NCI-H1048 (cell line): Measurements from ENCODE around the gene CCDC196.

ENCODE experiments used
- DNase-seq: peaks from one replicate; lab custom pipeline; 2025; lab: John Stamatoyannopoulos, UW

The CCDC196 gene, protein sequence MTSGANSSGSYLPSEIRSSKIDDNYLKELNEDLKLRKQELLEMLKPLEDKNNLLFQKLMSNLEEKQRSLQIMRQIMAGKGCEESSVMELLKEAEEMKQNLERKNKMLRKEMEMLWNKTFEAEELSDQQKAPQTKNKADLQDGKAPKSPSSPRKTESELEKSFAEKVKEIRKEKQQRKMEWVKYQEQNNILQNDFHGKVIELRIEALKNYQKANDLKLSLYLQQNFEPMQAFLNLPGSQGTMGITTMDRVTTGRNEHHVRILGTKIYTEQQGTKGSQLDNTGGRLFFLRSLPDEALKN

DNA sequence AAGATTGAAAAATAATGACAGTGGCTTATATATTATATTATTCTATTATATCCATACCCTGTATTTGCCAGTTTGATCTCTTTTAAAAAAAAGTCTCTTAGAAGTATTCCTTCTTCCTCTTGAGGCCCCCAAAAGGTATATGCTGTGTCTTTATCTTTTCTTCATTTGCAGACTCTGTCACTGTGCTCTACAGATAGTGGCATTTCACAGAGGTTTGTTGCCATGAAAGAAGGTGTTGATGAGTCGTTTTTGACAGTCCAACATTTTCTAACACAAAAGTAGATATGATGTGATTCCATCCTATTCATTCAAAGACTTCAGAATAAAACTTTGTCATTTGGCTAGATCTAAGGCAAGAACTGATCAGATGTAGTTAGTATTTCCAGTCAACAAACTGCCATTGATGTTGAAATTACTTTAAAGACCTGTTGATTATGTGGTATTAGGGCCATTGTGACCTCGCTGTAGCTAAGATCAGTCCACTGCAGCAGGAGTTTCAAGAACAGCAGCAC lies at the start of gene CCDC196:
Gene CCDC196, plus strand, starts transcription at position 462 of the 512 bp plus-strand sequence. CDS start 132 bp downstream, outside the sequence.
- no peak for DNase-seq

DNA sequence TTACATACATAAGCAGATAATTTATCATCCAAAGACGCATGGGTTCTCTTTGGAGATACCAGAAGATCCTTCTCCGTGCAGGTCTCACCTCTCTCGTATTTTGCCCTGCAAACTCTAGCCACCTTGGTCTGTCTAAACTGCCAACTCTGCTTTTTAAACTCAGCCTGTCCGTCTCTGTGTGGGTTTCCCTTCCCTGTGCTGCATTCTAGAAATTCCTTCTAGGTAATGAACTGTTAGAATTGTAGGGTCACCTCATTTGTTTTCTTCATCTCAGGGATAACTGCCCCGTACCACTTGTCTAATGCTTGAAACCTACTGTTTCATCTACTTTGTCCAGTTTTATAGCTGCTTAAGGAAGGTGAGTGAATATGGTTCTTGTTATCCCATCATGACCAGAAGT lies 45.4 kb upstream of the CCDC196 start:
- DNase-seq = no peak

DNA sequence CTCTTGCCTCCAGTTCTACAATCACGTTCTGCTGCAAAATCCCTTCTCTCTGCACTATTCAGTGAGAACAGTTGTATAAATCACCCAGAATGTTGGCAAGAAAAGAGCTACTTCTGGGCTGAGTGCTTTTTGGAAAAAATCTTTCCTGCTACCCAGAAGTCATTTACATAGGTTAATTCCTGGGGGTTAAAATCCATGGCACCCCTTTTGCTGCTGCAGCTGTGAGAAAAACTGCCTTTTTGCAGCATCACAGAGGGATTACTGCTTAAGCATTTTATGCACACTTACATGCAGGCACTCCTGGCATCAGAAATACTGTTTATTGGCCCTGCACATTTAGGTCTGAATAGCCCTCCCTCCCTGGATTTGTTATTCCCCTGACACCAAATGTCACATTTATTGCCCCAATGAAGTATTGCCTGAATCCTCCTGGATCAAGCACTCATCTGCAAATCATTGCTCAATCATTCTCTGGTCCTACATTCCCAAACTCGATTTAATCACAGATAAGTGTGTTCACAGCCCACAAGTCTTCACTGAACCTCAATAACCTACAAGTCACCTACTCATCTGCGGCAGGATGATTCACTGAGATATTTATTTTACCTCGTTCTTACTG lies 43.1 kb upstream of the CCDC196 start:
- DNase-seq = no peak

DNA sequence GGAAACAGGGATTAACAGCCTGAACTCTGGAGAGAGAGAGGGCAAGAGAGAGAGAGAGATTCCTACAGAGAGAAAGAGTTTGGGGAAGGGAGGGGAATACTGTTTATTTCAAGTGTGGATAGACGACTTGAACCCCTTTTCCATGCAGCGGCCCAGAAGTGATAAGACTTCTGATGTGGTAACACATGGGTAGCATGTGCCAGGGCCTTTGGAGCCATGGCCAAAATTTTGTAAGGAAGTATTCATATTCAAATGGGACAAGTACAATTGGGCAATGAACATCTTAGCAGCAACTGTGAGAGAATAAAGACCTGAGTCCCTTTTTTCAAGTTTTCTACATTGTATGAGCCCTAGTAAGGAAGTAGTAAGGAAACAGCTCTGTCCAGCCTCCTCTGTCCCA lies 42.4 kb upstream of the CCDC196 start:
- no peak for DNase-seq

DNA sequence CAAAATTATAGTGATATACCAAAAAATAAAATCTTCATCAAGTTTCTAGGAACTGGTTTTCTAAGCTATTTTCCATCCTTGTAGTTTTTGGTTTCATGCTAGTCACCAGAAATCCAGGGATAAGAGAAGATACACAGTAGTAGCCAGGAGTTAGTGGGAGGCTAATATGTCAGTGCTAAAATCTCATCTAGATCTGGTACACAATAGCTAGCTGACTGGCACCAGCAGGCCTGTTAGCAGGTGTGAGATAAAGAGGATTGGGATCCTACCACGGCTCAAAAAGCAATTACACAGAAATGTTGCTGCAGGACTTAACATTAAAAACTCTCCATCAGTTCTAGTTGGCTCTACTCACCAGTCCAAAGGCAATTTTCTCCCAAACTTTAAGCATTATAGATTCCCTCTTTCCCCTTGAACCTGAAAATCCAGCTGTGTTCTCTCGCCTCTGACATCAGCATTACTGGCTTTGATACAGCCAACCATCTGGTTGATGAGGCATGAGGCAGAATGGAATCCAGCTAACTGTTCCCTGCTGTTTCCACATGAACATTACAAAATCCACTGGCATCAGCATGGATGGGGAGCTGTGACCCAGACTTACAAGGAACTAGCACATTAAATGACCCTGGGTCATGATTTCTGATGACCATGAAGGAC lies 41.8 kb upstream of the CCDC196 start:
- DNase-seq = no peak

DNA sequence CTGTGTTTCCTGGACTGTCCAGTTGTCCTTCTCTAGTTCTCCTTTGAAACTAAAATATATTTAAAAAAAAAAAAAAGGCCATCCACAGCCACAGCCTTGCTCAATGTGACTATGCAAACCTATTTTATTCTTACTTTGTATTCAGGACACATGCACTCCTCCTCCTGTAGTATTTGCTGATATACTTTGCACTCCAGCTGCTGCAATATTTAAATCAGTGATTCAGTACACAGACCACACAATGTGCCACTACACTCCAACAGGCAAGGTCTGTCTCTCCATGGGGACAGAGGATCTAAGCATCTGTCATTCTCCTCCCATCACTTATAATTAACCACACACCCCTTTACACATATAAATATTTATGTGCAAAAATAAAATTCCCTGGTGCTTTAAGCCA lies 40.2 kb upstream of the CCDC196 start:
- no peak for DNase-seq

DNA sequence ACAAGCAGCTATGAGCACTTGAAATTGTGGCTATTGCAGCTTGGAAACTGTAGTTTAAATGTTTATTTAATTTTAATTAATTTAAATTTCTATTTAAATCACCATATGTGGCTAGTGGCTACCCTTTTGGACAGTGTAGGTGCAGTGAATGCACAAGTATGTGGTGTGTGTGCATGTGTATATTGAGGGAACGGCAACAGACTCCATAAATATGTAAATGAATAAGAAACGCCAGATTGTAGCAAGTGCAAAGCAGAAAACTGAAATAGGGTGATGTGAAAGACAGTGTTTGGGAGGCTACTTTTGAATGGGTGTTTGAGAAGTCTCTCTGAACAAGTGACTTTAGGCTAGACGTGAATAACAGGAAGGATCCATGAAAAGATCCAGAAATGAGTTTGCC lies 32.7 kb upstream of the CCDC196 start:
- no peak for DNase-seq

DNA sequence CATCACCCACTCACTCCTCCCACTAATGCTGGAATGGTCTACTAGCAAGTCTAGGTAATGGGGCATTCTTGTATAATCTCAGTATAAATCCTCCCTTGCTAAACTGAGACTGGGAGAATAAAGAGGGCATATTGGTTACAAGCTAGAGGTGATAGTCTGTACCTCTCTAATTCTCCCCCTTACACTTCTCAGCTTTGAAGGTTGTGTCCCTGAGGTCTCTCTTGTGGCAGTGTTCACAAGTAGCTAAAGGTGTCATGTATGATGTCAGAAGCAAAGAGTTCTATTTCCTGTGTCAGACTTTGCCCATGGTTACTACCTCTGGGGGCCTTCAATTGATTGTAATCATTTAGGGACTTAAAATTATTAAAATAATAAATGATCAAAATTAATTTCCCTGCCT lies 26.6 kb upstream of the CCDC196 start:
- no peak for DNase-seq

DNA sequence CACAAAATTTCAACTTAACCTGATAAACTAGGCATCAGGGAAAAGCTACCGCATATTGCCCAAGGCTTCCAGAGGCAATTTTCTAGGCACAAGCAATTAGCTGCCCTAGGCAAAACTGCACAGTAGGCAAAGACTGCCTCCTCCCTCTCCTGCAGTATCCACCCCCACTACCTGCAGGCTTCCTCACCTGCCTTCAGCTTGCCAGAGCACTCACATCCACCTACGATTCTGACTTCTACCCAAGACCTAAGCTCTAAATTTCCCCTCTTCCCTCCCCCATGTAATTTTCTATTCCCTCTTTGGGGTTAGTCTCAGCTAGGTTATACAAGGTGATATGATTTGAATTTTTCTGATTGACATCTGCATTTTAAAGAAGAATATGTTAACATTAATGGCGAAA lies 21.9 kb upstream of the CCDC196 start:
- no peak for DNase-seq

DNA sequence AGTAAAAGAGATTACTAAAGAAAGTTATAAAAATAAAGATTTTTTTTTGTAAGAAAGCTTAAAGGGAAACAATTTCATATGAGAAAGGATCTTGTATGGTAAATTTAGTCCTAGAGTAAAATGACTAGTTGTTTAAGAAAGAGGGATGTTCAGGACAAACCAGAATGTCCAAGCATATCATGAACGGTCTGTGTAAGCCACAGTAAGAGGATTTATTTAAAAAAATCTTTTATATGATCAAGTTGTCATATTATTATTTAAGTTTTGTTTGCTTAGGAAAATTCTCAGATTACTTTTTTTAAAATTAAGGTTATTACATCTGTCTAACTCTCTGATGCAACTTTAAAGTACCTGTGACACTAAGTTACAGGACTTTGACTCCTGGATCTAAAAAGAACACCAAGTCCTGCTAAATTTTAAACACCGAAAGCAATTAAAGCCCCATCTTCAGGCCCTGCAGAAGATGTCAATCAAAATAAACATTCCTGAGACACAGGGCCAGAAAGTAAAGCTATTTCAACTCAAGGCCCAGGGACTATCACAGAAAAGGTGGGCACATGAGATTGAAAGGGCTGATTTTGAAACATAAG lies 17.3 kb upstream of the CCDC196 start:
- DNase-seq = no peak

DNA sequence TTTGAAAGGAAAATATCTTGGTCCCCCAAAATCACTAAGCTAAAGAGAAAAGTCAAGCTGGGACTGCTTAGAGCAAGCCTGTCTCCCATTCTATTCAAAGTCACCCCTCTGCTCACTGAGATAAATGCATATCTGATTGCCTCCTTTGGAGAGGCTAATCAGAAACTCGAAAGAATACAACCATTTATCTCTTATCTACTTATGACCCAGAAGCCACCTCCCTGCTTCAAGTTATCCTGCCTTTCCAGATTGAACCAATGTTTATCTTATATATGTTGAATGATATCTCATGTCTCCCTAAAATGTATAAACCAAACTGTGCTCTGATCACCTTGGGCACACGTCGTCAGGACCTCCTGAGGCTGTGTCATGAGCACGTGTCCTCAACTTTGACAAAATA lies 14.6 kb upstream of the CCDC196 start:
- no peak for DNase-seq

DNA sequence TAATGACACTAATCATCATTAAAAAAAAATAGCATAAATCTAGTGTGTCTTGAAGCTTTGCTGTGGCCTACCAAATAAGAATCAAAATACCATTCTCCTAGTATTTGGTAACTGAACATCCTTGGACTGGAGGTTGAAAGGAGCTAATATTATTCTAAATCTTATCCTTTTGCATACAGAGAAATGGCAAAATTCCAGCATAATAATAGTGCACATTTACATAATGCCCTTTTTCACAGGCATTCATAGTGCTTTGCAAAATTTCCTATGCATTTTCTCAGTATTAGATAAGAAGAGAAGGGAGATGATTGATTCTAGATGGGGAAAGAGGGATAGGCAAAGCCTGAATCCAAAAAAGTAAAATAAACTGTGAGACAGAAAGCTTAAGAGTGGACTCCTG lies 13.9 kb upstream of the CCDC196 start:
- DNase-seq = no peak

DNA sequence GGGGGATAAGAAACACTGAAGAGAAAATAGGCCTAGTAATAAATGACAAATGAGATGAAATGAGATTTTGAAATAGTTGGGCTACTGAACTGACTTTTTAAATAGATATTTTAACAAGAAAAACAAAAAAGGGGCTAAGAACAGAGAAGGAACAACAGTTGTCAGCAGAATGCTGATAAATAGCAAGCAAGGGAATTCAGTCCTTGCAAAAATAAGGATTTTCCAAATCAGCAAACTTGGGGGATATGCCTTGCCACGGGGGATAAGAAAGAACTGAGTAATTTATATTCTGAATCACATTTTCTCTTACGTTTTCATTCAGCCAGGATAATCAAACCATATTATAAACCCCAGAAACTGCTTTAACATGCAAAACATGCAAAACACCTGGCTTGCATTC lies 12.9 kb upstream of the CCDC196 start:
- no peak for DNase-seq

DNA sequence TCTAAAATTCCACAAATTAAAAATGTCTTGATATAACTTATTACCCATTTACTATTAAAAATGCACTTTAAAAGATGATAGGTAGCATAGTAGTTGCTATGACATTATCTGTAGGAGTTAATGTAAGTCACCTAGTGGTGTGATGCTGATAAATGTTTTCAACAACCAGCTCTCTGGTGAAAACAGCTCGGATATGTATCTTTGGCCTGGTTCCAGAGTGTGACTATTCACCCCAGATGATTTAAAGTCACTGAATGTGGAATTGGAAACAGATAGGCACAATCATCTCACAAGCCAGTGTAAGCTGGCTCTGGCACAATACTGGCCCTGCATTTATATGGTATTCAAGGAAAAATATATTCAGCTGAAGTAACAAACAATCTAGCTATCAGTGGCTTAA lies 9.2 kb upstream of the CCDC196 start:
- DNase-seq = no peak

DNA sequence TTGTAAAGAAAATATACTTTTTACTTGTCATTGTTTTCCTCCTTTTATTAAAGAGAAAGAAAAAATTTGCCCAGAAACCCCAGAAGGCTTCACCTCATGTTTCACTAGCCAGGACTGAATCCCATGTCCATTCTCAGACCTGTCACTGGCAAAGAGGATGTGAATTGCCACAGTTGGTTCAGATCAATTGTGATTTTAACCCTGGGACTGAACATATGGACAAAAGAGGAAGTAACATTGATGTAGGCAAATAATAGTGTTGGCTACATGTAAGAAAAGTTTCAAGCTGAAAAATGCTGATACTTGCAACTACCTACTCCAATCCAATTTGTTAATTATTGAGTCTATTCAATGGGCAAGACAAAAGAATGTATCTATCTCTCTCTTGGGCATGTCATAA lies 8.6 kb upstream of the CCDC196 start:
- no peak for DNase-seq

DNA sequence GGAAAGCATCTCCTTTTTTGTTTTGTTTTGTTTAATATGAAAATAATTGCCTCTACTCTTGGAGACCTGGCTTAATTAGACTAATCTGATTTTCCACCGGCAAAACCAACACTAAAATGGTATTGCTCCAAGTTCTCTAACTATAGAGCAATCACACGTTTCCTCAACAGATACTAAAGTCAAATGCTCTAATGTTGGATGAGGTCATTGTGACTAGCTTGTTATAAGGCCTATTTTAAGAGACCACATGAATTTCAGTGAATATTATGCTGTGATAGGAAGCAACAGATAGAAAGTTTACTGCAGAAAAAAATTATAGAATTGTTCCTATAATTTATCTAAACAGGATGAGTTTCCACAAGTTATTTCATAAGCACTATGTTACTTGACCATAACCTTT lies 3.3 kb upstream of the CCDC196 start:
- DNase-seq = no peak

DNA sequence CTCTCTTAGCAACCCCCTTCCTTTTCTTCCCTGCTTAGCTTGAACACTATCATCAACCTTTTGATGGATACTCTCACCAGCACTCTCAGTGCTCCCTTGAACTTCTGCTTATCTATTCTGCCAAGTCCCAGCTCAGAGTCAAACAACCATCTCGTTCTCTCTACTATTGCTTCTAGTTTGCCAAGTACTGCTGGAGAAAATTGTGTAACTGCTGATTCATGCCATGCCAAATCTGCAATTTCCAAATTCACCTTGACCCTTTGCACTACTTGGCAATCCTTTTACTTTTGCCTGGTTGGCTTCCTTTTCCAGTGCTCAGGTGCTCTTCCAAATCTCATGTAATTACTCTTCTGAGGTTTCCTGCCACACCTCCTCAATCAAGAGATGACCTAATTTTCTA lies 2.8 kb upstream of the CCDC196 start:
- DNase-seq = no peak

DNA sequence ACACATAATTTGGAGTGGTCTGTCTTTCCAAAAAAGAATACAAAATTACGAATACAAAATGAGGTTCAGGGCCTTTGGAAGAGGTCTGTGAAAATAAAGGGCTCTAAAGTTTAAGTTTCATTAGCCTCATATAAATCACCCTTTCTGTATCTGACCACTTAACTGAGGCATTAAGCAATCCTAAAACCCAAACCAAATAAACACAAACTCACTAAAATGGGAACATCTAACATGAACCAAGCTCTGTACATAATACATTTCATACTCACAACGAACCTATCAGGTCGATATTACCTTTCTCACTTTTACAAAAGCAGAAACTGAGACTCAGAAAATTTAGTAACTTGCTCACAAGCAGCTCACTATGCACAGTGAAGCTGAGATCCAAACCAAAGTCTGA lies 1.1 kb upstream of the CCDC196 start:
- no peak for DNase-seq

DNA sequence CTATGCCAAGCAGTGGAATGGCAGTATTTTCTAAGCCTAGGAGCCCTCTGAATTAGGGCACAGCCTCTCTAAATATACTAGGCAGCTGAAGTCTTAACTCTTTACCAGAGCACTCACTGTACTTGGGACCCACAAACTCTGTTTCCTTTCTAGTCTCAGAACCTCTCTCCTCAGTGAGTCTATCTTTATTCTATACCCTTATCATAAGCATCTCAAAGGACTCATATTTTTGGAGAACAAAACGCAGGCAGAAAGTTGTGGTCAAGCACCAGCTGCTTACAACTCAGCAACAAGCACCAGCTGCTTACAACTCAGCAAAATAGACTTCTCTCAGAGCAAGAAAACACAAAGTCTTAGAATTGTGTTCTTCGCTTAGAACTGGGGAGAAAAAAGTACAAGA lies 993 bp downstream of the CCDC196 start:
- no peak for DNase-seq

DNA sequence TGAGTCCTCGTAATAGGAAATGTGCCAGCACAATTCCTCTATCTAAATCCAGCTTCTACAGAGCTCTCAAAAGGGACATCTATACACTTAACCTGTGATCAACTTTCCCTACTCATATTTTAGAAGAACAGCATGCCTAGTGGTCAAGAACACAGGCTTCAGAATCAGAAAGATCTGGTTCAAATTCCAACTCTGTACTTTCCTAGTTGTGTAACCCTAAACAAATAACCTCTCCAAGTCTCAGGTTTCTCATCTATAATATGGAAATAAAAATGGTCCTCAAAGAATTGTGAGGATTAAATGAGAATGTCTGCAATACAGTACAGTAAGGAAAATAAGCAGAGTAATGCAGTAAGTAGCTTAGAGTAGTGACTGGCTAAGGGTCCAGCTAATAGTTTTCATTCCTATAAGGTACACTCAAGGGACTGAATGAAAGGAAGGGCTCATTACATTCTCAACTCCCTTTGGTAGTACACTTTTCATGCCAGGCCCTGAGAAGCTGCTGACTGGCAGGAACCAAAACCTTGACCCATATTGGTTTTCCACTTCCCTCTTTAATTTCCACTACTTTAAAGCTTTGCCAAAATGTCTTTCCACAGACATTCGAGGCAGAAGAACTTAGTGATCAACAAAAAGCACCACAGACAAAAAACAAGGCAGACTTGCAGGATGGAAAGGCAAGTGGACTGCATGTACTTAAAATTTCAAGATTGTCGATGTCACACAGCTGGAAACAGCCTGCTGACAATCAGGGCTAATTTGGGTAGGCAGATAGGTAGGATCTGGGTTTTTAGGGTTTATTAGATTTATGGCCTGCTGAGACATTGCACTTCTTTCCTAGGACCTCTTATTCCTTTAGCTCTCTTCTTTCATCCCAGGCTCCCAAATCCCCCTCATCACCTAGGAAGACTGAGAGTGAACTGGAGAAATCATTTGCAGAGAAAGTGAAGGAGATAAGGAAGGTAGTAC lies 4.3 kb downstream of the CCDC196 start:
- no peak for DNase-seq

DNA sequence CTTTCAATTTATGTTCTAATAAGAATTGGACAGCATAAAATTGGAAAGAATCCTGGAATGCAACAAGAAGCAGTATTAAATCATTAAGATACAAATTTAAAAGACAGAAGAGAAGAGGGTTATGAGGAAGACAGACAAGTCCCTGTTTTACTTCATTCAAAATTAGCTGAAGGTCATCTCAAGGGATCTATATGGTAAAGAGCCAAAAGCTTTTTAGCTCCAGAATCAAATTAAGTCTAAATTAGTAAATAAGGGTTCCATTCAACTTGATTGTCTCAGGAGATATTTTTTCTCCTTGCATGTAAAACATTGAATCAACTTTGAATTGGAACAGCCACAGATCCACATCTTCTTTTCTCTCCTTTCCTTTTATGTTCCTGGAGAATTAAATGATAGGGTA lies 7.6 kb downstream of the CCDC196 start:
- no peak for DNase-seq
